H1 (cell line): ENCODE measurements around the gene CD47. TPM values are rescaled to one million over a fixed set of nuclear protein-coding genes. Genes with fewer than 3 reads are reported as not detected.

ENCODE experiments used
- CTCF ChIA-PET: fragments of 300-600 bp; sonication (Branson Sonifier 250); formaldehyde crosslinking; loops from one replicate; lab custom pipeline; 2021; ENCODE audit not compliant: partially characterized antibody; lab: Charles Lee
- POLR2A ChIA-PET: fragments of 300-600 bp; sonication (Branson Sonifier 250); formaldehyde crosslinking; loops from one replicate; lab custom pipeline; 2021; ENCODE audit warnings: inconsistent platforms; ENCODE audit not compliant: partially characterized antibody; lab: Charles Lee
- DNase-seq, 2 experiments: peaks; one replicate each; pipeline versions ENCODE4 v3.0.0 to v3.0.0-alpha.2; 2010 to 2022; ENCODE audit warnings: low spot score in 2 of 2, low read depth in 1 of 2, mixed read lengths in 1 of 2
- FAIRE-seq: peaks from 2 replicates; lab custom pipeline; 2011; peaks lifted over from hg19 to GRCh38; lab: Jason Lieb, UNC
- H2AFZ ChIP-seq: 2 replicates; pipeline ENCODE4 v1.8.1; 2012; ENCODE audit warnings: low read length, inconsistent platforms
- H2AK5ac ChIP-seq: 2 replicates; pipeline ENCODE4 v1.6.1; 2013; ENCODE audit warnings: low read depth, low read length
- H2BK120ac ChIP-seq: replicated peaks from 2 replicates; pipeline ENCODE3; 2013; ENCODE audit warnings: low read depth, low read length, inconsistent platforms
- H2BK12ac ChIP-seq: 2 replicates; pipeline ENCODE4 v1.6.1; 2013; ENCODE audit warnings: low read depth, low read length
- H2BK15ac ChIP-seq: 2 replicates; pipeline ENCODE4 v1.6.1; 2013; ENCODE audit warnings: low read length
- H2BK20ac ChIP-seq: 2 replicates; pipeline ENCODE4 v1.6.1; 2013; ENCODE audit warnings: low read length
- H2BK5ac ChIP-seq: 2 replicates; pipeline ENCODE4 v1.6.1; 2013; ENCODE audit warnings: low read depth, low read length
- H3K14ac ChIP-seq: 2 replicates; pipeline ENCODE4 v1.6.1; 2013; ENCODE audit warnings: inconsistent platforms; ENCODE audit not compliant: insufficient read length
- H3K18ac ChIP-seq: 2 replicates; pipeline ENCODE4 v1.6.1; 2013; ENCODE audit warnings: low read length; ENCODE audit errors: extremely low read depth
- H3K23ac ChIP-seq: 2 replicates; pipeline ENCODE4 v1.6.1; 2013; ENCODE audit warnings: inconsistent platforms; ENCODE audit not compliant: insufficient read length
- H3K23me2 ChIP-seq: 2 replicates; pipeline ENCODE4 v1.6.1; 2013; ENCODE audit warnings: low read depth, low read length
- H3K27ac ChIP-seq: 2 replicates; pipeline ENCODE4 v1.6.1; 2011; ENCODE audit warnings: low read depth, low read length, inconsistent platforms
- H3K27me3 ChIP-seq, 4 experiments: replicated peaks in 1 of 4; 1 replicate in 1 of 4; 2 replicates in 3 of 4; pipeline versions ENCODE4 v1.6.1 to v1.8.1; 2011 to 2013; ENCODE audit warnings: low read length in 3 of 4, mild to moderate bottlenecking in 3 of 4, inconsistent platforms in 2 of 4, mixed read lengths in 2 of 4, moderate library complexity in 1 of 4; ENCODE audit not compliant: control insufficient read depth in 3 of 4, insufficient read depth in 3 of 4; ENCODE audit errors: extremely low read depth in 1 of 4
- H3K36me3 ChIP-seq, 4 experiments: 2 replicates each; pipeline versions ENCODE4 v1.6.1 to v1.8.1; 2011 to 2013; ENCODE audit warnings: mild to moderate bottlenecking in 4 of 4, low read length in 3 of 4, moderate library complexity in 2 of 4, control low read depth in 1 of 4, inconsistent platforms in 1 of 4; ENCODE audit not compliant: insufficient read depth in 4 of 4, control insufficient read depth in 2 of 4
- H3K4ac ChIP-seq: replicated peaks from 2 replicates; pipeline ENCODE3; 2013; ENCODE audit warnings: low read length, low read depth, mixed read lengths, inconsistent platforms; ENCODE audit not compliant: insufficient read length
- H3K4me1 ChIP-seq, 4 experiments: replicated peaks in 1 of 4; 1 replicate in 1 of 4; 2 replicates in 3 of 4; pipeline versions ENCODE4 v1.6.1 to v1.8.1; 2011 to 2013; ENCODE audit warnings: low read length in 3 of 4, inconsistent platforms in 2 of 4, mixed read lengths in 1 of 4; ENCODE audit not compliant: insufficient read depth in 4 of 4, control insufficient read depth in 3 of 4
- H3K4me2 ChIP-seq, 2 experiments: 2 replicates each; pipeline versions ENCODE4 v1.6.1 to v1.8.1; 2011 to 2013; ENCODE audit warnings: low read depth in 2 of 2, low read length in 2 of 2, control low read depth in 1 of 2, inconsistent platforms in 1 of 2, mild to moderate bottlenecking in 1 of 2; ENCODE audit not compliant: insufficient read depth in 1 of 2
- H3K4me3 ChIP-seq, 4 experiments: fragments of 200-600, 300-600 bp in 1 of 4; sonication (generic), shearing (Covaris generic), sonication (Bioruptor Twin) in 1 of 4; 2 replicates each; pipeline versions ENCODE4 v1.5.1 to v1.8.1; 2011 to 2016; ENCODE audit warnings: low read length in 4 of 4, low read depth in 3 of 4, control low read depth in 2 of 4, inconsistent platforms in 2 of 4, mild to moderate bottlenecking in 2 of 4, mixed read lengths in 1 of 4, moderate library complexity in 1 of 4; ENCODE audit not compliant: insufficient read depth in 2 of 4; ENCODE audit errors: extremely low read depth in 1 of 4
- H3K56ac ChIP-seq: replicated peaks from 2 replicates; pipeline ENCODE3; 2013; ENCODE audit warnings: low read depth, mild to moderate bottlenecking, mixed read lengths, low read length, inconsistent platforms; ENCODE audit not compliant: insufficient read length
- H3K79me1 ChIP-seq: 2 replicates; pipeline ENCODE4 v1.6.1; 2013; ENCODE audit warnings: low read depth, low read length, control low read depth
- H3K79me2 ChIP-seq, 2 experiments: 2 replicates each; pipeline versions ENCODE4 v1.6.1 to v1.8.1; 2012 to 2013; ENCODE audit warnings: low read length in 2 of 2, mild to moderate bottlenecking in 2 of 2, inconsistent platforms in 1 of 2; ENCODE audit not compliant: insufficient read depth in 2 of 2, control insufficient read depth in 1 of 2
- H3K9ac ChIP-seq, 4 experiments: replicated peaks in 1 of 4; 1 replicate in 1 of 4; 2 replicates in 3 of 4; pipeline versions ENCODE4 v1.6.1 to v1.8.1; 2011 to 2013; ENCODE audit warnings: low read depth in 3 of 4, low read length in 3 of 4, control low read depth in 2 of 4, mild to moderate bottlenecking in 2 of 4, moderate library complexity in 2 of 4, inconsistent platforms in 1 of 4; ENCODE audit errors: extremely low read depth in 1 of 4
- H3K9me3 ChIP-seq, 2 experiments: 2 replicates each; pipeline versions ENCODE4 v1.6.1 to v1.8.1; 2012 to 2013; ENCODE audit warnings: mild to moderate bottlenecking in 2 of 2, moderate library complexity in 2 of 2, control low read depth in 1 of 2, inconsistent platforms in 1 of 2, low read depth in 1 of 2, low read length in 1 of 2, mixed read lengths in 1 of 2; ENCODE audit not compliant: insufficient read depth in 2 of 2
- H4K20me1 ChIP-seq, 2 experiments: replicated peaks in 1 of 2; 2 replicates each; pipeline versions ENCODE3 to v1.8.1; 2011 to 2013; ENCODE audit warnings: inconsistent platforms in 2 of 2, low read length in 2 of 2, mild to moderate bottlenecking in 1 of 2; ENCODE audit not compliant: insufficient read depth in 2 of 2, control insufficient read depth in 1 of 2
- H4K5ac ChIP-seq: 2 replicates; pipeline ENCODE4 v1.6.1; 2013; ENCODE audit warnings: low read length, low read depth, mixed read lengths, inconsistent platforms; ENCODE audit not compliant: insufficient read length
- H4K8ac ChIP-seq: 2 replicates; pipeline ENCODE4 v1.8.0; 2013; ENCODE audit warnings: mild to moderate bottlenecking, moderate library complexity, low read length, inconsistent platforms; ENCODE audit not compliant: insufficient read depth; ENCODE audit errors: extremely low read depth
- H4K91ac ChIP-seq: replicated peaks from 2 replicates; pipeline ENCODE3; 2013; ENCODE audit warnings: low read length, mixed read lengths, inconsistent platforms; ENCODE audit not compliant: insufficient read length
- BACH1 ChIP-seq: IDR thresholded peaks from 2 replicates; pipeline ENCODE4 v1.6.1; 2012; ENCODE audit warnings: low read length, improper control_type of control experiment
- BCL11A ChIP-seq, 2 experiments: IDR thresholded peaks; one replicate each; pipeline ENCODE4 v1.6.1; 2011; ENCODE audit warnings: low read depth in 2 of 2, low read length in 2 of 2, mild to moderate bottlenecking in 2 of 2
- CTBP2 ChIP-seq: IDR thresholded peaks from 2 replicates; pipeline ENCODE4 v1.7.0; 2011; ENCODE audit warnings: borderline replicate concordance, mild to moderate bottlenecking, moderate library complexity, mixed read lengths, low read length; ENCODE audit not compliant: insufficient read depth, insufficient read length
- HDAC2 ChIP-seq, 2 experiments: fragments of 300-600 bp in 1 of 2; sonication (generic) in 1 of 2; IDR thresholded peaks; 2 replicates each; pipeline ENCODE4 v1.6.1; 2011 to 2012; ENCODE audit warnings: low read depth in 2 of 2, low read length in 2 of 2, mild to moderate bottlenecking in 2 of 2, moderate library complexity in 2 of 2, borderline replicate concordance in 1 of 2, inconsistent platforms in 1 of 2
- KDM5A ChIP-seq: fragments of 200-600 bp; IDR thresholded peaks from 2 replicates; pipeline ENCODE4 v1.7.1; 2012; ENCODE audit warnings: mild to moderate bottlenecking, low read length, inconsistent platforms, mixed read lengths
- NRF1 ChIP-seq: IDR thresholded peaks from 2 replicates; pipeline ENCODE4 v1.6.1; 2011; ENCODE audit warnings: mild to moderate bottlenecking, low read depth, low read length, improper control_type of control experiment
- SP4 ChIP-seq: IDR thresholded peaks from 2 replicates; pipeline ENCODE4 v1.6.1; 2012; ENCODE audit warnings: low read length, inconsistent platforms
- TEAD4 ChIP-seq: IDR thresholded peaks from 2 replicates; pipeline ENCODE4 v1.6.1; 2012; ENCODE audit warnings: low read depth, low read length, inconsistent platforms, mixed read lengths
- WGBS, 2 experiments: shearing (Covaris generic) in 1 of 2; methylation state at CpG; one replicate each; pipeline versions ENCODE4 v1.1.6 to v1.1.7; 2013 to 2015; ENCODE audit warnings: low lambda C conversion rate in 2 of 2, mixed read lengths in 2 of 2, inconsistent platforms in 1 of 2, low coverage in 1 of 2, missing lambda C conversion rate in 1 of 2; ENCODE audit not compliant: insufficient replicate concordance in 2 of 2, insufficient coverage in 1 of 2, insufficient read length in 1 of 2; ENCODE audit errors: extremely low coverage in 1 of 2, missing lambda C conversion rate in 1 of 2; 5-methylcytosine and 5-hydroxymethylcytosine counted together
- polyA plus RNA-seq, 7 experiments: library from polyadenylated mRNA; depleted of rRNA in 3 of 7; stranded (reverse) in 5 of 7; unstranded in 2 of 7; fragments of >200 nt in 5 of 7; fragments of 200-250 nt in 2 of 7; gene quantifications; 1 replicate in 5 of 7; 2 replicates in 1 of 7; 4 replicates in 1 of 7; pipeline versions ENCODE4 v1.2.1 to v1.2.3, GENCODE V29; 2011 to 2013; ENCODE audit warnings: missing spikeins in 2 of 7, mixed read lengths in 2 of 7
- total RNA-seq: library from RNA; stranded (reverse); fragmentation: NEBNext Ultra II Directional; extraction: Animal tissue kit (Norgen Biotek cat#: 25700); gene quantifications from 2 replicates; pipeline ENCODE4 v1.2.1, GENCODE V29; 2021

CD47 gene
- total and polyA plus RNA-seq, 2 of the 8 experiments (the other 6 are each of a cell fraction or from before 2014, with no cell fraction given), result 14.4 to 19.3 TPM

DNA sequence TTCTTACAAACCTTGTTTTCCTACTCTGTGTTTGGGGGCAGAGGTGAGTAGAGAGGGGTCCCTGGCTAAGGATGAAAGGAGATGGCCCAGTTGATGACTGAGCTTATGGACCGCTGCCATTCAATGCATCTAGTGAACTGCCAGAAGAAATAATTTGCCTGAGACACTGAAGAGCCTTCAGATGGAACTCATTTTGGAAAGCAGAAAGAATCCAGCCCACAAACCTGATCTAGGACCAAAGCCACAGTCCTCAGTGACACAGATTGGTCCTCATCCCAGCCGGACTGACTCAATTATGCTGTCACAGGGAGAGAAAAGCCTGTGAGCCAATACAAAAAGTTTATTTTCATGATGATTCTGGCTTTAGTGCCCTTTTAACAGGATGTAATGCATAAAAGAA, 82.7 kb downstream of the CD47 start:
- POLR2A ChIA-PET, result no interaction called here
- Histone ChIP-seq H3K9ac (no peak overlapping the region), H3K23ac (no peak overlapping the region), H2AK5ac (no peak overlapping the region), H3K79me1 (no peaks in the 10 kb centered on the region), H3K4me1 (no peaks in the 10 kb centered on the region; a peak in 1 of 7 replicates), H3K14ac (no peak overlapping the region), H3K4ac (no peak overlapping the region), H2AFZ (no peak overlapping the region), H4K5ac (no peak overlapping the region), H3K36me3 (no peaks in the 10 kb centered on the region), H3K18ac (no peak overlapping the region), H4K91ac (no peak overlapping the region), H2BK12ac (no peak overlapping the region), H2BK5ac (no peak overlapping the region), H3K23me2 (peaks cover 2% of the 10 kb centered on the region; the same call in 1 of the 2 replicates), H3K79me2 (no peaks in the 10 kb centered on the region), H3K27me3 (no peaks in the 10 kb centered on the region), H3K4me2 (no peak overlapping the region), H2BK120ac (no peak overlapping the region), H3K27ac (no peak overlapping the region), H4K20me1 (no peaks in the 10 kb centered on the region), H3K56ac (no peak overlapping the region), H3K4me3 (no peak overlapping the region), H2BK20ac (no peak overlapping the region), H2BK15ac (no peak overlapping the region), H3K9me3 (no peaks in the 10 kb centered on the region), H4K8ac (no peak overlapping the region)
- CTCF ChIA-PET, result interaction anchor here (1.3 kb wide), 1 partner anchor 61 kb away, joined by 3 read pairs; no protein-coding TSS in a partner anchor
- 97% methylated on average over 2 of the region's 2 CpGs; no CpG with 5 or more reads in 1 of the 2 experiments for WGBS, 2 experiments
- no peak for TF ChIP-seq BACH1
- no peak for TF ChIP-seq HDAC2 (IDR thresholded peaks at IDR 0.05; ENCODE audit: borderline replicate concordance in 1 of 2, low read depth in 2 of 2, low read length in 2 of 2)
- TF ChIP-seq BCL11A (IDR thresholded peaks at IDR 0.05; ENCODE audit: low read depth in 2 of 2, low read length in 2 of 2), result no peak
- no peak for TF ChIP-seq SP4
- no peak for TF ChIP-seq TEAD4
- no peak for TF ChIP-seq KDM5A
- no peak for TF ChIP-seq NRF1
- TF ChIP-seq CTBP2, result no peak
- FAIRE-seq (no peak), DNase-seq (no peak)
